ENCODE measurements around the gene PJA2.

Gene PJA2

DNA sequence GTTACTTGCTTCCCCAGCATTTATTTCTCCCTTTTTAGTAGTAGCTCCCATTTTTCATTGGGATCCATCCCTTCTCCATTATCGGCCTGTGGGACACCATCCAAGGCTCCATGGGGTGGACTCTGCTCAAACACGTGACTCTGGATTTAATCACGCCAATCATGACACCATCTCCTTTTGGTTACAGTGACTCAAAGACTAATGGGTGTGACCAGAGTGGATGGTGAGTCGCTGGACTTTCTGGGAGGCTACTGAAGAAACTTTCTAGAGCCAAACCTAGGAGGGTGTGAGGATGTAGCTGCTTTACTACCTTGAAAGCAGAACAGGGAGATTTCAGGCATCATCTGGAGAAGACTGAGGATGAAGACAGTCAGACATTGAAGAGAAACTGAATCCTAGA lies 93.1 kb downstream of the PJA2 start:
- TF ChIP-seq GATA2 (IDR thresholded peaks at IDR 0.05; ENCODE audit: low read depth, low read length) (no peak), GATA3 (IDR thresholded peaks at IDR 0.05; ENCODE audit: low read depth, low read length) (no peak)

- TF ChIP-seq GATA2 (IDR thresholded peaks at IDR 0.05; ENCODE audit: low read depth, low read length): no peak
- TF ChIP-seq GATA3 (IDR thresholded peaks at IDR 0.05; ENCODE audit: low read depth, low read length): no peak
These were observed 94.5 kb downstream of the PJA2 start for GRCh38 chr5:109315245-109315644.

DNA sequence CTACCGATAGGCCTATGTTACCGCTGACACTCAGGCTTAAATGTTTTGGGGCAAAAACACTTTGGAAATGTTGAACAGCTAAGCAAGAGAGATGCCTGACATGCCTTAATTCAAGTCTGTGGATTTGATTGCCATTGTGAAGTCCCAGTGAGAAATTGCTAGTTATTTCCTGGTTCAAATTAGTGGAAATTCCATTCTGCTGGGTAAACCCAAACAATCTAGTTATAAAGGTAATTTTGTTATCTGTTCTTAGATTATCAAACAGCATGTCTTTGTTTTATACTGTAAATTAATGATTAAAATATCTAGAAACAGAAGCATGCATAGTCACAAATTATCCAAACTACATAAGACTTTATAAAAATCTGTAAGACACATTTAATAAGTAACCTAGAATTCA lies 96.6 kb downstream of the PJA2 start:
- TF ChIP-seq GATA3 (IDR thresholded peaks at IDR 0.05; ENCODE audit: low read depth, low read length): no peak
- no peak for TF ChIP-seq GATA2 (IDR thresholded peaks at IDR 0.05; ENCODE audit: low read depth, low read length)

DNA sequence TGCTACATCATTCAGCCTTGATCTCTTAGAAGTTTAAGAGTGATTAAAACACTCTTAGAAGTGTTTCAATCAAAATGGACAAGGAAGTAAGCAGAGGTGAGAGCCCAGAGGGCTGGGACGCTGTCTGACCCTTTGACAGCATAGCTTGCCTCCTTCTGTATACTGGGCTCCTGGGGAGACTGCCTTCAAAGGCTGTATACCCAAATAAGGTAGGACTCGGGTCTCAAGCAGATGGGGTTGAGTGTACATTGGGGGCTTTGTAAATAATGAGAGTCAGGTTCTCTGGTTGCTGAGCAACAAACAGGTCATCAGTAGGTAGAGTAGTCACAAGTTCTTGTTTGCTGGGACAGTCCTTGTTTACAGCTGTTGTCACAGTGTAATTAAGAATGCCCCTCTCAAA lies 97.1 kb downstream of the PJA2 start:
- no peak for TF ChIP-seq GATA2 (IDR thresholded peaks at IDR 0.05; ENCODE audit: low read depth, low read length)

GRCh38 chr5:109310315-109310714 lies 99.5 kb downstream of the PJA2 start:
- TF ChIP-seq GATA3 (IDR thresholded peaks at IDR 0.05; ENCODE audit: low read depth, low read length) (no peak), GATA2 (IDR thresholded peaks at IDR 0.05; ENCODE audit: low read depth, low read length) (no peak)

GRCh38 chr5:109309326-109310063 lies 100.3 kb downstream of the PJA2 start:
- no peak for TF ChIP-seq GATA2 (IDR thresholded peaks at IDR 0.05; ENCODE audit: low read depth, low read length)
- TF ChIP-seq GATA3 (IDR thresholded peaks at IDR 0.05; ENCODE audit: low read depth, low read length): no peak

GRCh38 chr5:109307951-109308350 lies 101.8 kb downstream of the PJA2 start:
- TF ChIP-seq GATA2 (IDR thresholded peaks at IDR 0.05; ENCODE audit: low read depth, low read length): no peak
- TF ChIP-seq GATA3 (IDR thresholded peaks at IDR 0.05; ENCODE audit: low read depth, low read length): no peak

DNA sequence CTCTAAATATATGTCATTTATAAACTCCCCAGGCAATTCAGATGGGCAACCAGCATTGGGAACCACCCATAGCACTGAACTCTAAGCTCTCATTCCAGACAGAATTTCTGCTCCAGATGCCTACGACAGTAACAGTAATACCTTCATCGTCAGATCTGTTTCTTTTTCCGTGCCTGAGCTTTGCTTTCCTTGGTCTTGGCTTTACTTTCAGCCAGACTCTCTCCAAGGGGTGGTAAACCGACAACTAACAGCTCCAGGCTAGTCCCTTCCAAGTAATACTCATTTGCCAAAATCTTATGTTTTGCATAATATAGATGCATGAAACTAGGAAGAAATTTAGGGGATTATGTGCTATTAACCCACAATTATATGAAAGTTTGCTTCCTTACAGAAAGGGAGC lies 102.3 kb downstream of the PJA2 start:
- TF ChIP-seq GATA3 (IDR thresholded peaks at IDR 0.05; ENCODE audit: low read depth, low read length) (no peak), GATA2 (IDR thresholded peaks at IDR 0.05; ENCODE audit: low read depth, low read length) (no peak)

GRCh38 chr5:109305352-109305751 lies 104.4 kb downstream of the PJA2 start:
- TF ChIP-seq GATA3 (IDR thresholded peaks at IDR 0.05; ENCODE audit: low read depth, low read length) (no peak), GATA2 (IDR thresholded peaks at IDR 0.05; ENCODE audit: low read depth, low read length) (no peak)

- TF ChIP-seq GATA2 (IDR thresholded peaks at IDR 0.05; ENCODE audit: low read depth, low read length) (no peak), GATA3 (IDR thresholded peaks at IDR 0.05; ENCODE audit: low read depth, low read length) (no peak)
These were observed 105.5 kb downstream of the PJA2 start for GRCh38 chr5:109304309-109304708.

GRCh38 chr5:109300367-109300766 lies 109.4 kb downstream of the PJA2 start:
- TF ChIP-seq GATA2 (IDR thresholded peaks at IDR 0.05; ENCODE audit: low read depth, low read length) (no peak), GATA3 (IDR thresholded peaks at IDR 0.05; ENCODE audit: low read depth, low read length) (no peak)

GRCh38 chr5:109299557-109299956 lies 110.2 kb downstream of the PJA2 start:
- TF ChIP-seq GATA3 (IDR thresholded peaks at IDR 0.05; ENCODE audit: low read depth, low read length) (no peak), GATA2 (IDR thresholded peaks at IDR 0.05; ENCODE audit: low read depth, low read length) (no peak)

- no peak for TF ChIP-seq GATA3 (IDR thresholded peaks at IDR 0.05; ENCODE audit: low read depth, low read length)
These were observed 111.0 kb downstream of the PJA2 start for GRCh38 chr5:109298794-109299193.

DNA sequence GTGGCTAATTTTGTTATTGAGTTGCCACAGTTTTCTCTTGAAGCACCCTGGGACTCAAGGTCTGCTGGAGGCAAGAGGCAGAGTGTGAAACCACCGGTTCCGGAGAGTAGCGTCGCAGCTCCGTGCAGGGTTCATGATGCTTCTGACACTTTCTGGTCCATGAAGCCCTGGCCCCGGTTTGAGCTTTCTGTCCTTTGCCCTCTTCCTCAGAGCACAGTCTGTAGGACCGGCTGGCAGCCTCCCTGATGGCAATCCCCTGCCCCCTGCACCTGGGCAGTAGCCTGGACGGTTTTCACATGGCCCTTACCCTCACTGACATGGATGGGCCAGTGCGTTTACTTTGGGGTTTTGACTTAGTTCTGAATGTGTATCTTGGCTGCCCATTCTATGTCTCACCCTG lies 111.9 kb downstream of the PJA2 start:
- TF ChIP-seq GATA2 (IDR thresholded peaks at IDR 0.05; ENCODE audit: low read depth, low read length): no peak
- no peak for TF ChIP-seq GATA3 (IDR thresholded peaks at IDR 0.05; ENCODE audit: low read depth, low read length)

GRCh38 chr5:109291090-109291489 lies 118.7 kb downstream of the PJA2 start:
- no peak for TF ChIP-seq GATA2 (IDR thresholded peaks at IDR 0.05; ENCODE audit: low read depth, low read length)
- TF ChIP-seq GATA3 (IDR thresholded peaks at IDR 0.05; ENCODE audit: low read depth, low read length): no peak

DNA sequence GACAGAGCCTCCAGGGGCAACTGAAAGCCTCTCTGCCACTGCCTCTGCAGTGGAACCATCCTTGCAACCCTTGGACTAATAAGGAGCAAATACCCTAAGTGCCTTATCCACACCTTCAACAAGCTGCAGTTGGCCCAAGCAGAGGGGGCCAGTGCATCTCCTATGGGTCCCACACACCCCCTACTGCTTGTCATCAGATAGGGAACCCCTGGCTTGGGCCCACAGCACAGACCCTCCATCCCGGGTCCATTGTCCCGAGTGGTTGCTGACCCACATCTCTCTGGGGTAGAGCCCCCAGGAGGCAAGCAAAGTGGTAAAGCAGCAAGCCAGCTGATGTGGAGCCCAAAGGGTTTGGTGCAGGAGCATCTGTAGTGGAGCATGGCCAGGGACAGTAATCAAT lies 119.5 kb downstream of the PJA2 start:
- no peak for TF ChIP-seq GATA3 (IDR thresholded peaks at IDR 0.05; ENCODE audit: low read depth, low read length)
- TF ChIP-seq GATA2 (IDR thresholded peaks at IDR 0.05; ENCODE audit: low read depth, low read length): no peak

Measured in SH-SY5Y (cell line).